Stimulated activated CD8-positive, alpha-beta memory T cell treated with anti-CD3 and anti-CD28 coated beads, Interleukin-15, amount 100 ng/mL, for 4 hours (primary cell): ENCODE results near the gene THEM4.
"Not testable (repeated sequence)": the region's sequence is repeated elsewhere in the genome, so short reads cannot be mapped to it uniquely, and the experiment has no call there.

Experiments
- DNase-seq, 2 donors: peaks; one replicate each; pipeline ENCODE4 v3.0.0-alpha.2; 2020; ENCODE audit warnings: low read depth in 2 of 2

THEM4 gene

DNA sequence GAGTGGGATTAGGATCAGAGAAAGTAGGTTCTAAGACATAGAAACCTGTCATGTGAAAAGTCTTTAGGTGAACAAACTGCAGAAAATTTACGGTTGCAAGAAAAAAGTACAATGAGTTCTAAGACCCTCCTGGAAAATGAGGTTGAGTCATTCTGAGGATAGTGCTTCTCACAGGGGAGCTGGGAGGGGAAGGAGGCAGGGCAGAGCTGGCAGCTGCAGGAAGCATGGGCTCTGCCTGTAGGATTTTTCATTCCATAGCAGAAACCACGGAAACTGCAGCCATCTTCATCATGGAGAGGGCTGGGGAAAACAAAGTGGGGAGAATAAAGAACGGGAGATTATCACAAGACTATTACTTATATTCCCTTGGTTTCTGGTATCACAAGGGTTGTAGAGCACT lies 25.8 kb upstream of the THEM4 start:
- no peak for DNase-seq

DNA sequence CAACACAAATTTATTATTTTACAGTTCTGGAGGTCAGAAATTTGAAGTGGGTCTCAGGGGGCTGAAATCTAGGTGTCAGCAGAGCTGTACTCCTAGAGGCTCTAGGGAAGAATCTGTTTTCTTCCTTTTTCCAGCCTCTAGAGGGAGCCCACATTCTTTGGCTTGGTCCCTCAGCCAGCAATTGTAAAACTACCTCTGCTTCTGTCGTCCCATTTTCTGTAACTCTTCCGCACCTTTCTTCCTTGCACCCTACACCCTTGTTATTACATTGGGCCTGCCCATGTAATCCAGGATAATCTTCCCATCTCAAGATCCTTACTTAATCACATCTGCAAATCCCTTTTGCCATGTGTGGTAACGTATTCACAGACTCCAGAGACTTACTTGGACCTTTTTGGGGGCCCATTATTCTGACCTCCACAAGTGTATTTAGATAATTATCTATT lies 24.8 kb upstream of the THEM4 start:
- no peak for DNase-seq

DNA sequence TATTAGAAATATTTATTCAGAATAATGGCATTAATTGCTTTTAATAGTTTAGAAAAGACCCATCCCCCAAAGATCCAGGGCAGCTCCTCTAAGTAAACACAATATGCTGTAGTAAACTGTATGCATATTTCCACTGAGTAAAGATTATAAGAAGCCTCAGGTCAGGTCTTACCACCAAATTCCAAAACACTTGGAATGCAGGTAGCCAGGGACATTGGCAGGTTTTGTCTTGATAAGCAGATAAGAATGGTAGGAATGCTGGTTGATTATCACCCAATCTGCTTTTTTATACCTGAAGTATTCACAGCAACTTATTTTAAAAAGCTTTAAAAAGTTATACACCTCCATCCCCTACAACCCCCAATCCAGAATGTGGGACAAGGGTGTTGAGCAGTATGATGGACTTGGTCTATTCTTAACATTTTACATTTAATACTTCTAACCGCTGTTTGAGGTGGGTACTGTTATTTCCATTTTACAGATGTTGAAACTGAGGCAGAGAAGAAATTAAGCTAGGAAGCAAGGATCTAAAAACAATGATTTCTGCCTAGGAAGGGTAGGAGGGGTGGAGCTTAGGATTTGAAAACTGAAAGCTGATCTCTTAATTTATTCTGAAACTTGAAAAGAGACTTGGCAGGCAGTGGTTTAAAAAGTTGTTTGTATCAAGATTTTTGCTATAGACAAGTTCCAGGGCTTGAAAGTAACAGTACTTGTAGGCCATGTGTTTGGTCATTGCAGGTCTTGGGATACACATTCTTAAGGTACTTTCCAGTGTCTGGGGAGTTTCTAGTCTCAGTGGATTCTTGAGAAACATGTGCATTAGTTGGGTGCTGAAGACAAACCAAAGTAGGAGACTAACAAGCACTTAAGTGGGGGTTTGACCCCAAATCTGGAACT lies 15.6 kb upstream of the THEM4 start:
- no peak for DNase-seq

DNA sequence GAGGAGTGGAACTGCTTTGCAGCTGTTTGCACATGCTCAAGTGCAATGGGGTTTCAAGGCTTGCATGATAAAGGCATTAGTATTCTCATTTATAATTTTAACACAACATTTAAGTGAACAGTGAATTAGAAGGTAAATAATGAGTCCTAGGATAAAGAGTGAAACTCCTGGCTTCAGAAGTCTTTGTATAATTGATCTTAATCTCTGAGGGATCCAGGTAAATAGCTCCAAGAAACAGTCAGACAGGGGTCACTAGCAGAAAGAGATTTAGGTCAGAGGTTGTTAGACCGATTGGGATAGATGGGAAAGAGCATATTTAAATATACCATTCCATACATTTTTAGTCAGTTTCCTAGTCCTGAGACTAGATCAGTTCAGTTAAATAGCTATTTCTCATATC lies 14.1 kb upstream of the THEM4 start:
- no peak for DNase-seq

DNA sequence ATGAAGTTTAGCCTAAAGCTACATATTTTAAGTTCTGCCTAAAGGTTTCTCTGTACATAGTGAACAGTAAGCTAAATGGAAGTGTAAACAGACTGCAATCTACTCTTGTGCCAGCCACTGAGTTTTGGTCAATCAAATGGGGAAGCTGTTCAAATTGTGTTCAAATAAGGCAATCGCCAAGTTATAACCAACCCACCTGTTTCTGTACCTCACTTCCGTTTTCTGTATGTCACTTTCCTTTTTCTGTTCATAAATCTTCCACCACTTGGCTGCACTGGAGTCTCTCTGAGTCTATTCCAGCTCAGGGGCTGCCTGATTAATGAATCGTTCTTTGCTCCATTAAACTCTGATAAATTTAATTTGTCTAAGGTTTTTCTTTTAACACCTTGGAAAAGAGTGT lies 10.8 kb upstream of the THEM4 start:
- no peak for DNase-seq

DNA sequence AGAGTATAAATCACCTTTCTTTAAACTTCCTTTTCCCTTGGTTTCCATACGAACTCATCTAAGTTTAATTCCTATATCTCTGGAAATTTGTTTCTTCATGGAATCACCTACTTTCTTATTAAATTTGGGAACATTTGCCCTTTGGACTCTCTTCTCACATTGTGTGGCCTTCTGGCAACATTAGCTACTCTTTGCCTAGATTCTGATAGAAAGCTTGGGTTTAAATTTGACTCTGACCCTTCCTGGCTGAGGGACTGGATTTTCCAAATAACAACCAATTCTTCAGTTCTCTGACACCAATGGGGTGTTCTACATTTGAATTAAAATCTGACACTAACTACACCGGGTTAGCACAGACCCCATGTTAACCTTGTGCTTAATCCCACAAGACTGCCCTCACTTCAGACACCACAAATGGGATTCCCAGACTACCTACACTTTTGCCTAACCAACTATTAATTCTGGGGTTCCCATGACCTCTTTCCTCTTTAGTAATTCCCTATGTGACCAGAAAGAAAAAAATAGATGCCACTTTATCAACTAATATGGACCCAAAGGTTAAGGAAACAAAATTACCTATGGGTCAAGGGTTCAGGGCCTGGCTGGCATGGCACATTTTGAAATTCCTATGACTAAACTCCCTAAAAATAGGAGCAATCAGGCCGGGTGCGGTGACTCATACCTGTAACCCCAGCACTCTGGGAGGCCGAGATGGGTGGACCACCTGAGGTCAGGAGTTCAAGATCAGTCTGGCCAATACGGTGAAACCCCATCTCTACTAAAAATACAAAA lies 9.7 kb upstream of the THEM4 start:
- DNase-seq: no peak

DNA sequence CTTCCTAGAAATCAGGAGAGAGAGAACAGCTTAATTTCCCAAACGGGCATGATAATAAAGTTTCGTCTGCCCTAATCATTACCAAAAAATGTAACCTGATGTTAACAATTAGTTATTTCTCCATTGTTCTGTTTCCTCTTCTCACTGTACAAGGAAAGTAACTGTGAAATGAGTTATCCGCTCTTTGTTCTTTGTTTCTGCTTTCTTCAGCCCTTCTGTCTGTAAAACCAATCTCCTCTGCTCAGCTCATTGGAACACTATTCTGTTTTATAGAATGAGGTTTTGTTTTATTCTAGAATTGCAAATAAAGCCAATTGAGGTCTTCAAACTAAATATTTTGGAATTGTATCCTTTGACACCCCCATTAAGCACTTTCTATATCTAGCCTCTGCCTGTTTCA lies 8.8 kb upstream of the THEM4 start:
- DNase-seq: no peak

DNA sequence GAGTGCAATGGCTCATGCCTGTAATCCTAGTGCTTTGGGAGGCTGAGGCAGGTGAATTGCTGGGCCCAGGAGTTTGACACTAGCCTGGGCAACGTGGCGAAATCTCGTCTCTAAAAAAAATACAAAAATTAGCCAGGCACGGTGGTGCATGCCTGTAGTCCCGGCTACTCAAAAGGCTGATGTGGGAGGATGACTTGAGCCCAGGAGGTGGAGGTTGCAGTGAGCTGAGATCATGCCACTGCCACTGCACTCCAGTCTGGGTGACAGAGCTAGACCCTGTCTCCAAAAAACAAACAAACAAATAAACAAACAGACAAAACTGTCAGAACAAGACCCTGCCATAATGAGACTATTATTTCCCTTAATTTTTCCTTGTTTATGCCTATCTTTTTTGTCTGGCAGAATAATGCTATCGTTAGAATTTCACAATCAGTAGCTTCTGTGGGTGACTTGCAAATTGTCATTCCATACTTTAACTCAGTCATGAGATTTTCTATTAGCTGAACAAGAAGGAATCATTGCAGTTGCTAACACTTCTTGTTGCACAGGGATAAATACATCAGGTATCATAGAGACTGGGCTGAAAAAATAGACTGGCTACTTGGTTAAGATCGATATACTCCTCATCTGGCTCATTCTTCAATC lies 7.5 kb upstream of the THEM4 start:
- no peak for DNase-seq

DNA sequence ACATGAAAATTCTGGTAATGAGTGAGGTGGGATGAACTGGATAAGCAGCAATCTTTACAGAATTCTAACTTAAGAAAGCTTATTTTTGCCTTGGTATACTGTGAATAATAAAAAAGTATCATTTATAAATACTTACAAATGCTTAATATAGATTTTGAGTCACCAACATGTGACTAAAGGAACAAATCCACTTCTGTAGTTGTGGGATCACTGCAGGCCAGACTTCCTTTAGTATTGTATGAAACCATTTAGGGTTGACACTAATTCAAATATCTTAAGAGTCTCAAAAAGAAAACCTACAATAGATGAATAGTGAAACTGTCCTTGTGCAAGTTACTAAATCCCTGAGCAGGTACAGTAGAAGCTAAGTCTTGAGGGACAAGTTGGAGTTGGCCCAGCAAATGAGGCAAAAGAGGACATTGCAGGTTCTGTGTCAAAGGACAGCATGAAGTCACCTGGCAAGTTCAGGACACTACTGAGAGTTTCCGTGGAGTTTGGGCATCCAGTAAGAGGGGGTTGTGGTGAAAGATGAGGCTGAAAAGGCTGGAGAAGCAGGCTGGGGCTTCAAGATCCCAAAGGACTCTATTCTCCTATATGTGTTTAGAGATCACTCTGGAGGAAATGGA lies 5.9 kb upstream of the THEM4 start:
- DNase-seq: no peak

DNA sequence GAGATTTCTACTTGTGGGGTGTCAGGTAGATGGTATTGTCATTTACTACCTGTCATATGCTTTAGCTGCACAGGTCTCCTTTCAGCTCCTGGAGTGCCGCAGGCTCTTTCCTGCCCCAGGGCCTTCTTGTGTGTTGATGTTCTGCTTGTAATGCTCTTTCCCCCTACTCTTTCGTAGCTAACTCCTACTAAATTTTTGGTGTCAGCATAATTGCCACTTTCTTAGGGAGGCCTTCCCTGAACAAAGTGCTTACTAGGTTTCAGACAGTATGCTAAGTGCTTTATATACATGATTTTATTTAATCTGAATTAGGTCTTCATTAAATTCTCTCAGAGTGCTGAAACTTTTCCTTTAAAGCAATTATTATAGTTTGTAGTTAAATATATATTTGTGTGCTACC lies 4.8 kb upstream of the THEM4 start:
- DNase-seq: no peak

DNA sequence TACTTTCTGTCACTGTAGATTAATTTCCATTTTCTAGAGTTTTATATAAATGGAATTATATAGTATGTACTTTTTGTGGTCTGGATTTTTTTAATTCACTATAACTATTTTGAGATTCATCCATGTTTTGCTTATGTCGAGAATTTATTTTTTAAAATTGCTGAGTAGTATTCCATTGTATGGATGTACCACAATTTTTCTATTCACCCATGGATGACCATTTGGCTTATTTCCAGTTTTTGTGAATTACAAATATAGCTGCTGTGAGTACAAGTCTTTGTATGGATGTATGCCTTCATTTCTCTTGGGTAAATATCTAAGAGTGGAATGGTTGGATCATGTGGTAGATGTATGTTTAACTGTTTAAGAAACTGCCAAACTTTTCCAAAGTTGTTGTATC lies 3.7 kb upstream of the THEM4 start:
- DNase-seq: no peak

DNA sequence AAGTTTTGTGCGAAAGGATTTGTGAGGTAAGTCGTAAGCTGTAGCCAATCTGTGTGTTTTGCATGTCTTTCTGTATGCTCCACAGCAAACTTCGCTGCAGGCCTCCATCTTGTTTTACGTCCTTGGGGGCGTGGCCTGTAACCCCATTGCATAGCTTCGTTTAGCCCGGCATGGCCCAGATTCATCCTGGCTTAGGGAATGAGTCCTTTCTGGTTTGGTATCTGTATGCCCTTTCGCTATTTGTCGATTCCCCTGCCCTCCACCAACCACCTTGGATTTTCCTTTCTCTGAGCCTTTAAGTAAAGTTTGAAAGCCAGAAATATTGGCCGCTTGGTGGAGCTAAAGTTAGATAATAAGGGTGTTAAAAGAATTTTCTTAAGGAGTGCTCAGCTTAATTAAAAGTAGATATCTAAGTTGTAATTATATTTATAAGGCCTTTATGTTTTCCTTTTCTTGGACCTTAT lies 1.1 kb downstream of the THEM4 start:
- no peak for DNase-seq

DNA sequence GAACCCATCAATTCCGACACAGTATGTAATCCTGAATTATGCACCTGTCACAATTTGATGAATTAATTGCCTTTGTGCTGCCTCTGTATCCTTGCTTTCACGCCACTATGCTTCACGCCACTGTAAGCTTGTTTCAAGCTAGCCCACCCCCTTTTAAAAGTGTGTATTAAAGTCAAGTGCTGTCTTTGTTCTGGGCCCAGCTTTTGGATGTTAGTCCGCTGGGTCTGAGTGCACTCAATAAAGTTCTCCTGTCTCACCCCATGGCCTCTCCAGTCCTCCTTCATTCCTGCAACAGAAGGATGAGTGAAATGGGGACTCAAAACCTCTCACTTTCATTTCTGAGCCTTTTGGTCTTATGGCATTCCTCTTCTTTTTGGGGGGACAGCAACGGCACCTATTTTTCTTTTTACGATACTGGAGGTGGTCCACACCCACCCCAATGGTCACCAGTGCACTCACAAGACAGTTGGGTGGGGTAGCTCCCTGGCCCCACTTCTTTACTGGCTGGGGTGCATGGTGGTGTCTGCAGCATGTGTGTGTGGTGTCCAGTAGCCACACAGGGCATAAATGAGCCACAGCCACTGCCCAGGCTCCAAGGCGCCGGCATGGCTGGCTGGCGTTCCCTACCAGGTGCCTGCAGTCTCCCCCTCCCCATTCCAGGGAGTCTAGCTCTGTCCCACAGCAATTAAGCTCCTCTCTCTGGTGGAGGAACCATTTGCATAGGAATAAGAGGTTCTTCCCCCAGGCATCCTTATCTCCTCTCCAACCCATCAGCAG lies 1.8 kb downstream of the THEM4 start:
- DNase-seq: no peak

DNA sequence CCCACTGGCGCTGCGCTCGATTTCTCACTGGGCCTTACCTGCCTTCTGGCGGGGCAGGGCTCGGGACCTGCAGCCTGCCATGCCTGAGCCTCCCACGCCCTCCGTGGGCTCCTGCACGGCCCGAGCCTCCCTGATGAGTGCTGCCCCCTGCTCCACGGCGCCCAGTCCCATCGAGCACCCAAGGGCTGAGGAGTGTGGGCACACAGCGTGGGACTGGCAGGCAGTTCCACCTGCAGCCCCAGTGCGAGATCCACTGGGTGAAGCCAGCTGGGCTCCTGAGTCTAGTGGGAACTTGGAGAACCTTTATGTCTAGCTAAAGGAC lies 3.0 kb downstream of the THEM4 start:
- not testable (repeated sequence) for DNase-seq

DNA sequence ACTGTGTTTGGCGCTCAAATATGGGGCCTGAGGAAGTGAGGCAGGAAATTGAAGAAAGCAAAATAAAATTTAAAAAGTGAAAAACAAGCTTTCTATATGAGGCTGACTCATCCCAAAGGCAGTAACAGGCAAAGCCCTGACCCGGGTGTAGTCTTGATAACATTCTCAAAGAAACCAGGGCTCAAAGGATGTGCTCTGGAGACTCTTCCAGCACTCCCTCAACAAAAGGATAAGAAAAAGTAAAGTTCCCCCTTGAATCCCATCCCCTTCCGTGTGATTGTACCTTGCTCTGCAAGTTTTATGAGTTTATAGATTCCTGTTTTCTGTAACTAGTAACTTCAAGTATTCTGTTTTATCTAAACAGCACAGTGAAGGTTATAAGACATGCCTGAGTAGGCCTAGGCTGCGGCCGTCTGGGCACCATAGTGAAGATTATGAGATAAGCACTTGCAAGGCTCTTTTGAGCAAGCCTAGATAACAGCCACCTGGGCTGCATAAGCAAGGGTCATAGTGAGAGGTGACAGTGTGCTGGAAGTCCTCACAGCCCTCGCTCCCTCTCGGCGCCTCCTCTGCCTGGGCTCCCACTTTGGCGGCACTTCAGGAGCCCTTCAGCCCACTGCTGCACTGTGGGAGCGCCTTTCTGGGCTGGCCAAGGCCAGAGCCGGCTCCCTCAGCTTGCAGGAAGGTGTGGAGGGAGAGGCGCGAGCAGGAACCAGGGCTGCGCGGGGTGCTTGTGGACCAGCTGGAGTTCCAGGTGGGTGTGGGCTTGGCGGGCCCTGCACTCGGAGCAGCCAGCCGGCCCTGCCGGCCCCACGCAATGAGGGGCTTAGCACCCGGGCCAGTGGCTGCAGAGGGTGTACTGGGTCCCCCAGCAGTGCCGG lies 3.6 kb downstream of the THEM4 start:
- DNase-seq: not testable (repeated sequence)

DNA sequence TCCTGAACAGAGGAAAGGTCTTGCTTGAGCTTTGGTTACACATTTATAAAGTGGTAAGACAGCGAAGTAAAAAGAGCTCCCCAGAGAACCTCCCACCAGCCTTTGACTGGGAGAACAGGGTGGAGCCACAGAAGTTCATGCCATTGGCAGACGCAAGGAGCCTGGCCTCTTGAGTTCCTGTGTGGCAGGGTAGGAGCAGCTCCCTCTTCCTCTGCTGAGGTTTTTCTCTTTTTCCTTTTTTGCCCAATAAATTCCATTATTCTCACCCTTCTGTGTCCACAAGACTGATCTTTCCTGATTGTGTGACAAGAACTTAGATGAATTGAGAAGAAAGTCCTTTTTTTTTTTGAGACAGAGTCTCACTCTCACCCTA lies 4.3 kb downstream of the THEM4 start:
- peak; percentile 18 to 46 for DNase-seq

DNA sequence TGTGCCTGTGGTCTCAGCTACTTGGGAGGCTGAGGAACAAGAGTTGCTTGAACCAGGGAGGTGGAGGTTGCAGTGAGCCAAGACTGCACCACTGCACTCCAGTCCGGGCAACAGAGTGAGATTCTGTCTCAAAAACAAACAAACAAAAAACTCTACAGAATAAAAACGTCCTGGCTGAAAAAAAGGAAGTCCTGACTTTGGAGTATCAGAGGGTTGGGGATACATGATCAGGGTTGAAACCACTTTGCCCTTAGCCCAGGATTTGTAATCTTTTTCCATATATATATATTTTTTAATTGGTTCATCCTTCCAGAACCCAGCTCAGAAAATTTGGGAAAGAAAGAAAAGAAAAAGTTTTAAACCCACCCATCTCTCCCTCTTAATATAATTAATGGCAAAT lies 6.5 kb downstream of the THEM4 start:
- no peak for DNase-seq

DNA sequence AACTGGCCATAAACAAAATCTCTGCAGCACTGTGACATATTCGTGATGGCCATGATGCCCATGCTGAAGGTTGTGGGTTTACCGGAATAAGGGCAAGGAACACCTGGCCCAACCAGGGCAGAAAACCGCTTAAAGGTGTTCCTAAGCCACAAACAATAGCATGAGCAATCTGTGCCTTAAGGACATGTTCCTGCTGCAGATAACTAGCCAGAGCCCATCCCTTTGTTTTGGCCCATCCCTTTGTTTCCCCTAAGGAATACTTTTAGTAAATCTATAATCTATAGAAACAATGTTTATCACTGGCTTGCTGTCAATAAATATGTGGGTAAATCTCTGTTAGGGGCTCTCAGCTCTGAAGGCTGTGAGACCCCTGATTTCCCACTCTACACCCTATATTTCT lies 8.5 kb downstream of the THEM4 start:
- DNase-seq: not testable (repeated sequence)

DNA sequence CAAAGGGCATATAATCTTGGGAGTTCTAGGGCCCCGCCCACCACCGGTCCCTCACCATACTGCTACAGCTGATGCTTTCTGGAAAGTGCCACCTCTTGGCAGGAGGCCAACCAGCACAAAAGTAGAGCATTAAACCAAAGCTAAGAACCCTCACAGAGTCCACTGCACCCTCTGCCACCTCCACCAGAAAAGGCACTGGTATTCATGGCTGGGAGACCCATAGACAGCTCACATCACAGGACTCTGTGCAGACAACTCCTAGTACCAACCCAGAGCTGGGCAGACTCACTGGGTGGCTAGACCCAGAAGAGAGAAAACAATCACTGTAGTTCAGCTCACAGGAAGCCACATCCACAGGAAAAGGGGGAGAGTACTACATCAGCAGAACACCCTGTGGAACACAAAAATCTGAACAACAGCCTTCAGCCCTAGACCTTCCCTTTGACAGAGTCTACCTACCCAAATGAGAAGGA lies 10.8 kb downstream of the THEM4 start:
- DNase-seq: peak in 1 of 2 donors; percentile 20

DNA sequence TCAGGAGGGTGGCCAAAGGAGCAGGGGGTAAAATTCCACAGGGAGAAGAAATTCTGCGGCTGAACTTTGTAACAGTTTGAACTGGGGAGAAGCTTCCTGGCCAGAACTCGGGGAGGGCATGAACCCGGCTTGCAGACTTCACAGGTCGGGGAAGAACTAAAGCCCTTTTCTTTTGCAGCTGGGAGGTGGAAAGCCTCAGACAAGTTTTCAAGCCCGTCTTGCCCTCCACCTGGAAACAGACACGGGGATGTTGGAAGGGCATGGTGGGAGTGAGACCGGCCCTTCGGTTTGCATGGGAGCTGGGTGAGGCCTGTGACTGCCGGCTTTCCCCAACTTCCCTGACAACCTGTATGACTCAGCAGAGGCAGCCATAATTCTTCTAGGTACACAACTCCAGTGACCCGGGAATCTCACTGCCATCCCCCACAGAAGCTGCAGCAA lies 11.3 kb downstream of the THEM4 start:
- DNase-seq: no peak
